DOHH2 (cell line): ENCODE data around the gene APOD.

ENCODE experiments used
- CTCF ChIP-seq: fragments of 200-600 bp; sonication (generic); IDR thresholded peaks from one replicate; pipeline ENCODE4 v1.5.1; 2014; ENCODE audit warnings: antibody characterized with exemption, mild to moderate bottlenecking, low read depth, low read length; ENCODE audit not compliant: poor library complexity, severe bottlenecking
- EZH2phosphoT487 ChIP-seq: fragments of 200-600 bp; sonication (generic); IDR thresholded peaks from 2 replicates; pipeline ENCODE4 v1.6.1; 2017; ENCODE audit warnings: borderline replicate concordance, mild to moderate bottlenecking, antibody characterized with exemption, low read length, moderate library complexity, mixed read lengths

DNA sequence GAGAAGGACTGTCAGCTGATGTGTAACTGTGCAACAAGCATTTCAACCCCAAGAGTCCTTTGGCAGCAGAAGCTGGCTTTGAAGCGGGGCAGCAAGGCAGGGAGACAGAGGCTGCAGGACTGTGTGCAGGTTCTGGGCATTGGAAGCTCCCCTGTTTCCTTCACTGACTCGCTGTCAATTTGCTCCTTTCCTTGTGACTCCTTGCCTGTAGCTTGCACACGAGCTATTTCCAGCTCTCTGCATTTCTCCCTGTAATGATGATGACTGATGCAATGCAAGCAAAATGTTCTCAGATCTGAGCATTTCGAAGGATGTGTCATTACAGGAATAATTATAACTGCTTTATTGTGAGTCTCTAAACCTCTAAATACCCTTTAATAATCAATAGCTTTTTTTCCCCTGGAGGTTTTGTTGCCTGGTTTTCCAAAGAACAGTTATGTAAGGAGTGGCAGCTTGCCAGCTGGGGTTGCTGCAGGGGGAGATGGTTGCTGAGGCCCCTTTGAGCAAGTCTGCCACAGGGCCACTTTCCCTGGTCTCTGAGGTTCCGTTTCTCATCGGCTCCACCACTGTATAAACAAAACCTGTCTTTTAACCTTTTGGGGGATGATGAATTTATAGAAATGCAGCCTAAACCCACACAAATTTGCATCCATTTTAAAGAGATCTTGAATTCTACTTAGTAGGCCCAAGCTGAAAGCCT is 2.8 kb downstream of the APOD start:
- TF ChIP-seq CTCF, result no peak
- TF ChIP-seq EZH2phosphoT487, result no peak
